Measurements from ENCODE around the gene SYNJ1. TPM values are rescaled to one million over a fixed set of nuclear protein-coding genes. Genes with fewer than 3 reads are reported as not detected.

Gene SYNJ1, protein sequence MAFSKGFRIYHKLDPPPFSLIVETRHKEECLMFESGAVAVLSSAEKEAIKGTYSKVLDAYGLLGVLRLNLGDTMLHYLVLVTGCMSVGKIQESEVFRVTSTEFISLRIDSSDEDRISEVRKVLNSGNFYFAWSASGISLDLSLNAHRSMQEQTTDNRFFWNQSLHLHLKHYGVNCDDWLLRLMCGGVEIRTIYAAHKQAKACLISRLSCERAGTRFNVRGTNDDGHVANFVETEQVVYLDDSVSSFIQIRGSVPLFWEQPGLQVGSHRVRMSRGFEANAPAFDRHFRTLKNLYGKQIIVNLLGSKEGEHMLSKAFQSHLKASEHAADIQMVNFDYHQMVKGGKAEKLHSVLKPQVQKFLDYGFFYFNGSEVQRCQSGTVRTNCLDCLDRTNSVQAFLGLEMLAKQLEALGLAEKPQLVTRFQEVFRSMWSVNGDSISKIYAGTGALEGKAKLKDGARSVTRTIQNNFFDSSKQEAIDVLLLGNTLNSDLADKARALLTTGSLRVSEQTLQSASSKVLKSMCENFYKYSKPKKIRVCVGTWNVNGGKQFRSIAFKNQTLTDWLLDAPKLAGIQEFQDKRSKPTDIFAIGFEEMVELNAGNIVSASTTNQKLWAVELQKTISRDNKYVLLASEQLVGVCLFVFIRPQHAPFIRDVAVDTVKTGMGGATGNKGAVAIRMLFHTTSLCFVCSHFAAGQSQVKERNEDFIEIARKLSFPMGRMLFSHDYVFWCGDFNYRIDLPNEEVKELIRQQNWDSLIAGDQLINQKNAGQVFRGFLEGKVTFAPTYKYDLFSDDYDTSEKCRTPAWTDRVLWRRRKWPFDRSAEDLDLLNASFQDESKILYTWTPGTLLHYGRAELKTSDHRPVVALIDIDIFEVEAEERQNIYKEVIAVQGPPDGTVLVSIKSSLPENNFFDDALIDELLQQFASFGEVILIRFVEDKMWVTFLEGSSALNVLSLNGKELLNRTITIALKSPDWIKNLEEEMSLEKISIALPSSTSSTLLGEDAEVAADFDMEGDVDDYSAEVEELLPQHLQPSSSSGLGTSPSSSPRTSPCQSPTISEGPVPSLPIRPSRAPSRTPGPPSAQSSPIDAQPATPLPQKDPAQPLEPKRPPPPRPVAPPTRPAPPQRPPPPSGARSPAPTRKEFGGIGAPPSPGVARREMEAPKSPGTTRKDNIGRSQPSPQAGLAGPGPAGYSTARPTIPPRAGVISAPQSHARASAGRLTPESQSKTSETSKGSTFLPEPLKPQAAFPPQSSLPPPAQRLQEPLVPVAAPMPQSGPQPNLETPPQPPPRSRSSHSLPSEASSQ (N-terminal part only)
- total RNA-seq (2014; rRNA removed; shearing (Covaris generic)): 2.3 TPM in 2 replicates

GRCh38 chr21:32727687-32728455 is at the start of gene SYNJ1:
Gene SYNJ1 (minus strand): TSS chr21:32728013. CDS start chr21:32726895, 1,118 bp downstream.

GRCh38 chr21:32612075-32612998 is 115.5 kb downstream of the SYNJ1 start, which contains the start of gene CFAP298:
Gene CFAP298 (minus strand): TSS chr21:32612377. CDS start chr21:32612243, 134 bp downstream.

GRCh38 chr21:32585042-32585710 is 142.6 kb downstream of the SYNJ1 start, which contains the start of gene TCP10L:
Gene TCP10L (minus strand): TSS chr21:32585523. CDS start chr21:32584304, 1,219 bp downstream.

Other genes starting within 250 kb of the SYNJ1 start
- 0.34 and 1.3 TPM in 2 replicates for gene TCP10L, start 142.5 kb downstream of the SYNJ1 start, total RNA-seq (2014; rRNA removed; shearing (Covaris generic))
- 64.5 and 74.8 TPM in 2 replicates for gene CFAP298, start 115.6 kb downstream of the SYNJ1 start, total RNA-seq (2014; rRNA removed; shearing (Covaris generic))
- 38.5 and 47.0 TPM in 2 replicates for gene PAXBP1, start 43.7 kb upstream of the SYNJ1 start, total RNA-seq (2014; rRNA removed; shearing (Covaris generic))

All from A375 (cell line).